ENCODE measurements around the gene C11orf68. TPM values are rescaled to one million over a fixed set of nuclear protein-coding genes. Genes with fewer than 3 reads are reported as not detected.

Gene C11orf68
- total and polyA plus RNA-seq, 2 of the 8 experiments (the other 6 are each of a cell fraction or from before 2014, with no cell fraction given), result 24.0 to 51.2 TPM

- H3K4ac ChIP-seq (replicated peaks; ENCODE audit: insufficient read length, low read depth, low read length), result no peak overlapping the region
- peak overlapping the region; percentile 77 for H3K56ac ChIP-seq (replicated peaks; ENCODE audit: insufficient read length, low read depth, low read length)
- no peak overlapping the region for H3K14ac ChIP-seq (ENCODE audit: insufficient read length)
- H4K91ac ChIP-seq (replicated peaks; ENCODE audit: insufficient read length, low read length), result peak overlapping the region; percentile 34
- H3K4me3 ChIP-seq (ENCODE audit: extremely low read depth in 1 of 4, insufficient read depth in 2 of 4, low read depth in 3 of 4, low read length in 4 of 4), result peak overlapping the region; percentile 49 to 77 (median 68)
- H3K36me3 ChIP-seq (ENCODE audit: control insufficient read depth in 2 of 4, insufficient read depth in 4 of 4, low read length in 3 of 4), result no peaks in the 10 kb centered on the region
- FAIRE-seq (peak; percentile 24), DNase-seq (ENCODE audit: low read depth in 1 of 2, low spot score in 2 of 2) (peak; percentile 84 to 100)
- no peak overlapping the region for H2BK12ac ChIP-seq (ENCODE audit: low read depth, low read length)
- H2BK5ac ChIP-seq (ENCODE audit: low read depth, low read length), result no peak overlapping the region
- H2AK5ac ChIP-seq (ENCODE audit: low read depth, low read length), result no peak overlapping the region
- peak overlapping the region; percentile 57 for H4K5ac ChIP-seq (ENCODE audit: insufficient read length, low read depth, low read length)
- peak overlapping the region; percentile 71; the same call in 1 of the 2 replicates for H4K8ac ChIP-seq (ENCODE audit: extremely low read depth, insufficient read depth, low read length)
- no peak overlapping the region for H2BK15ac ChIP-seq (ENCODE audit: low read length)
- ChIA-PET CTCF (ENCODE audit: partially characterized antibody) (interaction anchor here (1.0 to 8.9 kb wide), 6 partner anchors 12 to 162 kb away, joined by 3 to 210 read pairs (median 11); partner anchors contain the start of genes CCDC85B, FIBP and KAT5), POLR2A (ENCODE audit: partially characterized antibody) (interaction anchor here (0.7 to 39.7 kb wide), 6 partner anchors 1 to 150 kb away, joined by 3 to 1071 read pairs (median 4); partner anchors contain the start of genes CCDC85B, CFL1, CTSW and EFEMP2)
- H3K79me1 ChIP-seq (ENCODE audit: low read depth, low read length), result no peaks in the 10 kb centered on the region
- H4K20me1 ChIP-seq (replicated peaks in 1 of 2; ENCODE audit: control insufficient read depth in 1 of 2, insufficient read depth in 2 of 2, low read length in 2 of 2), result peaks cover 0 to 2% of the 10 kb centered on the region in 2 experiments
- peaks cover 0 to 35% (median 14%) of the 10 kb centered on the region in 4 experiments; a peak in 4 of 7 replicates for H3K27me3 ChIP-seq (replicated peaks in 1 of 4; ENCODE audit: control insufficient read depth in 3 of 4, extremely low read depth in 1 of 4, insufficient read depth in 3 of 4, low read length in 3 of 4)
- no peak overlapping the region for H2BK120ac ChIP-seq (replicated peaks; ENCODE audit: low read depth, low read length)
- no peaks in the 10 kb centered on the region for H3K79me2 ChIP-seq (ENCODE audit: control insufficient read depth in 1 of 2, insufficient read depth in 2 of 2, low read length in 2 of 2)
- no peak overlapping the region for H3K23ac ChIP-seq (ENCODE audit: insufficient read length)
- H2AFZ ChIP-seq (ENCODE audit: low read length), result 0 out of 2 replicates have a peak overlapping the region, but pooled peaks have one; percentile 28
- no peak overlapping the region for H3K27ac ChIP-seq (ENCODE audit: low read depth, low read length)
- H3K4me1 ChIP-seq (replicated peaks in 1 of 4; ENCODE audit: control insufficient read depth in 3 of 4, insufficient read depth in 4 of 4, low read length in 3 of 4), result peaks cover 0 to 8% (median under 1%) of the 10 kb centered on the region in 4 experiments; a peak in 4 of 7 replicates
- WGBS, 2 experiments (ENCODE audit: extremely low coverage in 1 of 2, insufficient coverage in 1 of 2, insufficient read length in 1 of 2, insufficient replicate concordance in 2 of 2, low coverage in 1 of 2, low lambda C conversion rate in 2 of 2, missing lambda C conversion rate in 1 of 2), result 15% methylated on average over 46 of the region's 54 CpGs; no CpG with 5 or more reads in 1 of the 2 experiments
- H3K23me2 ChIP-seq (ENCODE audit: low read depth, low read length), result peaks cover 5% of the 10 kb centered on the region; the same call in 1 of the 2 replicates
- peak overlapping the region; percentile 83 to 90 for H3K4me2 ChIP-seq (ENCODE audit: insufficient read depth in 1 of 2, low read depth in 2 of 2, low read length in 2 of 2)
- no peak overlapping the region for H3K9ac ChIP-seq (replicated peaks in 1 of 4; ENCODE audit: extremely low read depth in 1 of 4, low read depth in 3 of 4, low read length in 3 of 4)
- H2BK20ac ChIP-seq (ENCODE audit: low read length), result no peak overlapping the region
- peak overlapping the region; percentile 7; the same call in 1 of the 2 replicates for H3K18ac ChIP-seq (ENCODE audit: extremely low read depth, low read length)
- no peaks in the 10 kb centered on the region for H3K9me3 ChIP-seq (ENCODE audit: insufficient read depth in 2 of 2, low read depth in 1 of 2, low read length in 1 of 2)
- no peak for TF ChIP-seq KDM5A (IDR thresholded peaks at IDR 0.05; ENCODE audit: low read length)
- no peak for TF ChIP-seq GTF2F1 (IDR thresholded peaks at IDR 0.05; ENCODE audit: borderline replicate concordance, low read depth, low read length)
- no peak for TF ChIP-seq RFX5 (IDR thresholded peaks at IDR 0.05; ENCODE audit: borderline replicate concordance, low read depth, low read length)
- TF ChIP-seq GABPA (IDR thresholded peaks at IDR 0.05; ENCODE audit: borderline replicate concordance, insufficient read depth, low read length), result no peak
Observed at GRCh38 chr11:65873318-65874156, 45.3 kb downstream of the C11orf68 start.
